ENCODE results near the gene BCL7A.

BCL7A gene

GRCh38 chr12:122057007-122057735 is 35.5 kb downstream of the BCL7A start:
- no peak for DNase-seq

GRCh38 chr12:122057769-122058168 is 36.1 kb downstream of the BCL7A start:
- DNase-seq: no peak

- no peak for DNase-seq
Observed at GRCh38 chr12:122058549-122059149, 37.0 kb downstream of the BCL7A start.

GRCh38 chr12:122059203-122059960 is 37.7 kb downstream of the BCL7A start:
- no peak for DNase-seq

- DNase-seq: no peak
Observed at GRCh38 chr12:122060081-122060501, 38.4 kb downstream of the BCL7A start.

GRCh38 chr12:122061253-122061652 is 39.6 kb downstream of the BCL7A start:
- no peak for DNase-seq

GRCh38 chr12:122062832-122063693 is 41.4 kb downstream of the BCL7A start:
- peak; percentile 29 for DNase-seq

- peak; percentile 21 for DNase-seq
Observed at GRCh38 chr12:122063694-122064024, 42.0 kb downstream of the BCL7A start.

GRCh38 chr12:122064025-122064777 is 42.5 kb downstream of the BCL7A start:
- peak; percentile 73 for DNase-seq

GRCh38 chr12:122064780-122065588 is 43.3 kb downstream of the BCL7A start:
- DNase-seq: no peak

- DNase-seq: no peak
Observed at GRCh38 chr12:122067548-122067947, 45.9 kb downstream of the BCL7A start.

GRCh38 chr12:122067966-122068365 is 46.3 kb downstream of the BCL7A start:
- no peak for DNase-seq

GRCh38 chr12:122072031-122072970 is 50.6 kb downstream of the BCL7A start:
- DNase-seq: no peak

GRCh38 chr12:122073815-122074214 is 52.1 kb downstream of the BCL7A start:
- DNase-seq: no peak

GRCh38 chr12:122076743-122077495 is 55.2 kb downstream of the BCL7A start:
- DNase-seq: no peak

- peak; percentile 90 for DNase-seq
Observed at GRCh38 chr12:122078141-122079032, 56.7 kb downstream of the BCL7A start, which contains the start of gene MLXIP. MLXIP (plus strand) TSS chr12:122078756; CDS start chr12:122078854, 98 bp downstream.

GRCh38 chr12:122079033-122079531 is 57.4 kb downstream of the BCL7A start:
- no peak for DNase-seq

GRCh38 chr12:122079532-122080081 is 57.9 kb downstream of the BCL7A start:
- no peak for DNase-seq
